ENCODE data around the gene SAT2.

Gene SAT2

GRCh38 chr17:7591596-7591995 is 36.0 kb downstream of the SAT2 start:
- peaks cover 41% of the 10 kb centered on the region for H3K4me1 ChIP-seq (ENCODE audit: control insufficient read depth, insufficient read depth, low read length, poor library complexity, severe bottlenecking)
- H3K4me3 ChIP-seq (ENCODE audit: extremely low read depth, insufficient read depth, low read length, poor library complexity, severe bottlenecking), result no peak overlapping the region
- H3K27ac ChIP-seq (ENCODE audit: low read depth, low read length, severe bottlenecking), result peak overlapping the region; percentile 82
- H3K36me3 ChIP-seq (ENCODE audit: control insufficient read depth, insufficient read depth, low read length), result peaks cover 79% of the 10 kb centered on the region
- WGBS, 2 experiments (ENCODE audit: insufficient coverage in 2 of 2), result 88% methylated on average over 1 of the region's 5 CpGs; no CpG with 5 or more reads in 1 of the 2 experiments
- H3K9me3 ChIP-seq (ENCODE audit: control insufficient read depth, low read length), result no peaks in the 10 kb centered on the region

DNA sequence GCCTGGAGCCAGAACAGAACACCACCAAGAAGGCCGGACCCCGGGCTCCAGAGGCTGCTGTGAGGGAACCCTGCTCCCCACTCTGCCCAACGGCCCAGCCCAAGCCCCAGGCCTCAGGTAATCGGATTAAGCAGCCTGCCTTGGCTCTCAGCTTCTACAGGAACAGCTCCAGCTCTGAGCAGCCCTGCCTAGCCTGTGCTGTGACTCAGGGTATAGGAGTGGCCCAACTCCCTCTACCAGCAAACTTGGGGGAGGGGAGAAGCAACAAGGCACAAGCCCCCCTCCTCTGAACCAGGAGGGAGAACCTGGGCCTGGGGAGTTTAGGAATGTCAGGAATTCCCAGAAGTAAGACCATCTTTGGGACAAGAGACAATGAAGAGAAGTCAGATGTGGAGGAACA is 36.9 kb downstream of the SAT2 start:
- Histone ChIP-seq H3K9me3 (ENCODE audit: control insufficient read depth, low read length) (no peaks in the 10 kb centered on the region), H3K4me3 (ENCODE audit: extremely low read depth, insufficient read depth, low read length, poor library complexity, severe bottlenecking) (no peak overlapping the region), H3K27ac (ENCODE audit: low read depth, low read length, severe bottlenecking) (peak overlapping the region; percentile 82), H3K36me3 (ENCODE audit: control insufficient read depth, insufficient read depth, low read length) (peaks cover 77% of the 10 kb centered on the region), H3K4me1 (ENCODE audit: control insufficient read depth, insufficient read depth, low read length, poor library complexity, severe bottlenecking) (peaks cover 42% of the 10 kb centered on the region)
- 46 to 54% methylated on average over 4 of the region's 4 CpGs for WGBS, 2 experiments (ENCODE audit: insufficient coverage in 2 of 2)

DNA sequence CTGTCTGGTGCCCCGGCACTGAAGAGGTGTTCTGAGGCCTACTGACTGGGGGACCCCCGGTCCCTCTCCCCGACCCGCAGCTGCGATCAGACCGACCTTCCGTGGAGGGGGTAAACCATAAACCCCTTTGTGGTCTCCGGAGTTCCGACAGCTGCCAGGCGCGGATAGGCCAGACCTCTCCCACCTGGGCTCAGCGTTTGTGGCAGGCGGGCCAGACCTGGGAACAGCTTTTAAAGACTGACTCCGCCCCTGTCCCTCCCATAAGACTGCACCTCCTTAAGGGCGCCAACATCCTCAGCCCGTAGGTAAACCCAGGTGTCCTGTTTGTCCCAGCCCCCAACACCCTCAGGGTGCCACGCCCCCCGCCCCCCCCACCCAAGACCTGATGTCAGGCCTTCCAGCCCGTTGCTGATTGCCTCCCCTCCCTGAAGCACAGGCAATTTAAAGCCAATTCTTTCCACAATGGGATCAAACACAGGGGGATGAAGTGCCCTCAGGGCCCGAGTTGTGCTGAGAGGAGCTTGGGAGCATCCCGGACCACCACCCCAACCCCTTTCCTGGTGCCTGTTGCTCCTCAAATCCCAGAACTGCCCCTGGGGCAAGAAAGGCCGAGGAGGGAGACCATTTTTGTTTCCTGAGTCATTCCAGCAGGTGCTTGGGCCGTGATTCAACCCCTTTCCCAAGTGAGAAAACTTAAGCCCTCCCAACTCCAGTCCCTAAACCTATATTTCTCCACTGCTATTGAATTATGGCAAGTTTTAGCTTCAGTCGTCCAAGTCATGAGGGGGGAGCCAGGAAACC is 37.5 kb downstream of the SAT2 start, which contains the start of gene SOX15:
TSS of gene SOX15 (minus strand) at position 204 of the 801 bp plus-strand sequence. CDS start 418 bp downstream, outside the sequence.
- 78 to 82% methylated on average over 16 to 19 of the region's 24 CpGs for WGBS, 2 experiments (ENCODE audit: insufficient coverage in 2 of 2)
- Histone ChIP-seq H3K4me3 (ENCODE audit: extremely low read depth, insufficient read depth, low read length, poor library complexity, severe bottlenecking) (no peak within 1 kb of the TSS), H3K4me1 (ENCODE audit: control insufficient read depth, insufficient read depth, low read length, poor library complexity, severe bottlenecking) (peaks cover 42% of the 10 kb centered on the region)

GRCh38 chr17:7589204-7589868 is 38.3 kb downstream of the SAT2 start:
- Histone ChIP-seq H3K36me3 (ENCODE audit: control insufficient read depth, insufficient read depth, low read length) (peaks cover 70% of the 10 kb centered on the region), H3K4me1 (ENCODE audit: control insufficient read depth, insufficient read depth, low read length, poor library complexity, severe bottlenecking) (peaks cover 42% of the 10 kb centered on the region), H3K4me3 (ENCODE audit: extremely low read depth, insufficient read depth, low read length, poor library complexity, severe bottlenecking) (no peak overlapping the region), H3K9me3 (ENCODE audit: control insufficient read depth, low read length) (no peaks in the 10 kb centered on the region), H3K27ac (ENCODE audit: low read depth, low read length, severe bottlenecking) (peak overlapping the region; percentile 7)
- WGBS, 2 experiments (ENCODE audit: insufficient coverage in 2 of 2), result 62 to 64% methylated on average over 55 to 56 of the region's 56 CpGs

More for the DNA sequence above, 37.5 kb downstream of the SAT2 start, which contains the start of gene SOX15:
- Histone ChIP-seq H3K27ac (ENCODE audit: low read depth, low read length, severe bottlenecking) (peak within 1 kb of the TSS; percentile 82), H3K9me3 (ENCODE audit: control insufficient read depth, low read length) (no peaks in the 10 kb centered on the region), H3K36me3 (ENCODE audit: control insufficient read depth, insufficient read depth, low read length) (peaks cover 77% of the 10 kb centered on the region)

DNA sequence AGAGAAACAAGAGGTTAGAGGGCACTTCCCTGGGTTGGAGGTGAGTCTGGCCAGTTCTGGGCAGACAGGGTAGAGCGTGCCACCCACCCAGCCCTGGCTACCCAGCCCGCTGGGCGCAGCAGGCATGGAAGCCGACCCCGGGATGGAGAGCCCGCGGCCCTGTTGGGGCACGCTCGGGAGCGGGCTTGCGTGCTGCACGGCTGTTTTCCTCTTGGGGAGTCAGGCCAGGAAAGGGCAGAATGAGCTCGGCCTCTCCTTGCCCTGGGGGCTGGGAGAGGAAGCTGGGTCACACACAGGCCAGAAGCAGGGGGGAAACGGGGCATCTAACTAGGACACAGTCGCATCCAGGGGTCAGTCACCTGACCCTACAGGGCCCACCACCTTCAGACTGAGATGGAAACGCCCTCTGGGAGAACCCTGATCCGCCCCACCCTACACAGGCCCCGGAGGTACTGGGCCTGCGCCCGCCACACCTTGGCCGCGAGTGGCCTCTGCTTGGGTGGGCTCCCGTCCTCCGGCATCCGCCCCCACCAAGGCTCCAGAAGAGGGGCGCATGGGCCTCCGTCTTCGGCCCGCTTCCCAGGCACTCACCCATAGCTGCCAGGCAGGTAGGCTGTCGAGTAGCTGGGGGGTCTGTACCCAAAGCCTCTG is 38.9 kb downstream of the SAT2 start:
- H3K4me1 ChIP-seq (ENCODE audit: control insufficient read depth, insufficient read depth, low read length, poor library complexity, severe bottlenecking), result peaks cover 42% of the 10 kb centered on the region
- H3K36me3 ChIP-seq (ENCODE audit: control insufficient read depth, insufficient read depth, low read length), result peaks cover 63% of the 10 kb centered on the region
- H3K9me3 ChIP-seq (ENCODE audit: control insufficient read depth, low read length), result no peaks in the 10 kb centered on the region
- no peak overlapping the region for H3K27ac ChIP-seq (ENCODE audit: low read depth, low read length, severe bottlenecking)
- H3K4me3 ChIP-seq (ENCODE audit: extremely low read depth, insufficient read depth, low read length, poor library complexity, severe bottlenecking), result no peak overlapping the region
- WGBS, 2 experiments (ENCODE audit: insufficient coverage in 2 of 2), result 92 to 93% methylated on average over 18 to 28 of the region's 30 CpGs

GRCh38 chr17:7587420-7588151 is 40.0 kb downstream of the SAT2 start:
- Histone ChIP-seq H3K36me3 (ENCODE audit: control insufficient read depth, insufficient read depth, low read length) (peaks cover 56% of the 10 kb centered on the region), H3K4me1 (ENCODE audit: control insufficient read depth, insufficient read depth, low read length, poor library complexity, severe bottlenecking) (peaks cover 49% of the 10 kb centered on the region), H3K9me3 (ENCODE audit: control insufficient read depth, low read length) (no peaks in the 10 kb centered on the region), H3K27ac (ENCODE audit: low read depth, low read length, severe bottlenecking) (peak overlapping the region; percentile 43), H3K4me3 (ENCODE audit: extremely low read depth, insufficient read depth, low read length, poor library complexity, severe bottlenecking) (no peak overlapping the region)
- 86 to 87% methylated on average over 6 to 8 of the region's 12 CpGs for WGBS, 2 experiments (ENCODE audit: insufficient coverage in 2 of 2)

- peaks cover 49% of the 10 kb centered on the region for H3K36me3 ChIP-seq (ENCODE audit: control insufficient read depth, insufficient read depth, low read length)
- H3K4me1 ChIP-seq (ENCODE audit: control insufficient read depth, insufficient read depth, low read length, poor library complexity, severe bottlenecking), result peaks cover 49% of the 10 kb centered on the region
- no peak overlapping the region for H3K4me3 ChIP-seq (ENCODE audit: extremely low read depth, insufficient read depth, low read length, poor library complexity, severe bottlenecking)
- WGBS, 2 experiments (ENCODE audit: insufficient coverage in 2 of 2), result 92 to 94% methylated on average over 5 to 6 of the region's 9 CpGs
- no peaks in the 10 kb centered on the region for H3K9me3 ChIP-seq (ENCODE audit: control insufficient read depth, low read length)
- H3K27ac ChIP-seq (ENCODE audit: low read depth, low read length, severe bottlenecking), result peak overlapping the region; percentile 43
Observed at GRCh38 chr17:7586673-7587419, 40.8 kb downstream of the SAT2 start.

DNA sequence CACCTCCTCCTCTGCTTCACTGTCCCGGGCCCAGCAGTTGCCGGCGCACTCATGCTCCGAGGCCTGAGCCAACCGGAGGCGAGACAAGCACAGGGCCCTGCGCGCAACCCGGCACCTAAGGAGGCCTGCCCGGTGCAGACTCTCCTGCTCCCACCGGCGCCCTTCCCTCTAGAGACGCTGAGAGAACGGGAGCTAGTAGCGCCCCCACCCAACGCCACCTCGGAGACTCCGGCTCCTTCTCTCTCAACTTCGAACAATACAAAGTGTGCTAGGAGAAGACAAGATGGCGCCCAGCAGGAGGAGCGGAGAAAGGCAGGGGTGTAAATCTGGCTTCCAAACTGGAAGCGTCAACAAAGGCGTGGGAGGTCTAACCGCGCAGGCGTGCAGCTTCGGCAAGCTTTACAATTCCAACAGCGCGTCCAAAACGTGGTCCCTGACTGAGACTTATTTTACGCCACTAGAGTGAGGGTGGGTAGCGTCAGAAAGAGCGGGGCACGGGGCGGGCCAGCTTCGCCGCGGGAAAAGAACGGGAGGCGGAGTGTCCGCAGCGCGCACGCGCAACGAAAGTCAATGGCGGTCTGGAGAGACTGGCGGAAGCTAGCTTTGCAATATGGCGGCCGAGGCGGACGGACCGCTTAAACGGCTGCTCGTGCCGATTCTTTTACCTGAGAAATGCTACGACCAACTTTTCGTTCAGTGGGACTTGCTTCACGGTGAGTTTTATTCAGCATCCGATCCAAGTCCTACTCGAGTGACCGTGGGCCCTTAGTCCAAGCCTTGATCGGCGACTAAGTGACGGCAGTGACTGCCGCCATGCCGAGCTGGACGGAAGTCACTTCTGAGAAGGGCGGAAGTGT is 44.1 kb downstream of the SAT2 start, which contains the start of gene MPDU1:
TSS of gene MPDU1 (plus strand) at position 600 of the 857 bp plus-strand sequence. CDS start at position 611, 11 bp downstream.
- Histone ChIP-seq H3K4me1 (ENCODE audit: control insufficient read depth, insufficient read depth, low read length, poor library complexity, severe bottlenecking) (peaks cover 37% of the 10 kb centered on the region), H3K9me3 (ENCODE audit: control insufficient read depth, low read length) (no peaks in the 10 kb centered on the region), H3K27ac (ENCODE audit: low read depth, low read length, severe bottlenecking) (peak within 1 kb of the TSS; percentile 99), H3K4me3 (ENCODE audit: extremely low read depth, insufficient read depth, low read length, poor library complexity, severe bottlenecking) (peak within 1 kb of the TSS; percentile 51), H3K36me3 (ENCODE audit: control insufficient read depth, insufficient read depth, low read length) (peaks cover 46% of the 10 kb centered on the region)
- 28 to 29% methylated on average over 61 to 66 of the region's 69 CpGs for WGBS, 2 experiments (ENCODE audit: insufficient coverage in 2 of 2)
